ENCODE results near the gene FGF2. TPM values are rescaled to one million over a fixed set of nuclear protein-coding genes. Genes with fewer than 3 reads are reported as not detected.

The FGF2 gene
- polyA plus RNA-seq, 1 of the 3 experiments (the other 2 are of a cell fraction), result 11.1 TPM

- H3K9me2 ChIP-seq, result no peaks in the 10 kb centered on the region
- no peak for DNase-seq
- H3K9ac ChIP-seq, result no peak overlapping the region
- no peaks in the 10 kb centered on the region for H4K20me1 ChIP-seq (ENCODE audit: insufficient read depth)
- no peaks in the 10 kb centered on the region for H3K36me3 ChIP-seq (replicated peaks in 1 of 2; ENCODE audit: control insufficient read depth in 1 of 2, insufficient read depth in 2 of 2, low read length in 1 of 2)
- no peak overlapping the region for H3K27ac ChIP-seq (ENCODE audit: low read depth in 2 of 2, low read length in 1 of 2)
- H3K9me3 ChIP-seq, result no peaks in the 10 kb centered on the region
- H3K4me1 ChIP-seq (ENCODE audit: control insufficient read depth in 1 of 2, insufficient read depth in 2 of 2, low read depth in 1 of 2, low read length in 1 of 2), result no peaks in the 10 kb centered on the region
- ChIA-PET CTCF (no interaction called here), POLR2A (no interaction called here)
- H3K4me2 ChIP-seq, result no peak overlapping the region
- WGBS (ENCODE audit: low lambda C conversion rate), result 96% methylated on average over 2 of the region's 2 CpGs
- no peak overlapping the region for H3K4me3 ChIP-seq (ENCODE audit: low read depth in 2 of 2, low read length in 1 of 2)
- no peaks in the 10 kb centered on the region for H3K79me2 ChIP-seq (ENCODE audit: insufficient read depth)
- no peaks in the 10 kb centered on the region for H3K27me3 ChIP-seq (ENCODE audit: insufficient read depth)
- no peak overlapping the region for H2AFZ ChIP-seq (ENCODE audit: low read depth)
- TF ChIP-seq TAF1 (IDR thresholded peaks at IDR 0.05; ENCODE audit: borderline replicate concordance, low read depth, low read length) (no peak), POLR2AphosphoS5 (IDR thresholded peaks at IDR 0.05; ENCODE audit: low read depth, low read length) (no peak), IRF3 (IDR thresholded peaks at IDR 0.05; ENCODE audit: low read depth, low read length) (no peak), GATA2 (CRISPR knock-in tag; IDR thresholded peaks at IDR 0.05) (no peak)
- H3F3A ChIP-seq (replicated peaks; ENCODE audit: insufficient read depth), result peaks cover 10% of the 10 kb centered on the region
These were observed 12.2 kb upstream of the FGF2 start for GRCh38 chr4:122814426-122814825.

- H3K79me2 ChIP-seq (ENCODE audit: insufficient read depth), result no peaks in the 10 kb centered on the region
- H3K9ac ChIP-seq, result no peak overlapping the region
- WGBS (ENCODE audit: low lambda C conversion rate), result 96% methylated on average over 6 of the region's 6 CpGs
- ChIA-PET POLR2A (no interaction called here), CTCF (no interaction called here)
- H3K4me2 ChIP-seq, result no peak overlapping the region
- TF ChIP-seq RFX5 (IDR thresholded peaks at IDR 0.05; ENCODE audit: low read length) (no peak), ZBTB33 (IDR thresholded peaks at IDR 0.05; ENCODE audit: borderline replicate concordance, low read depth) (no peak), MAX (IDR thresholded peaks at IDR 0.05; ENCODE audit: low read depth) (no peak), NFIC (IDR thresholded peaks at IDR 0.05; ENCODE audit: borderline replicate concordance) (no peak), FOSL2 (IDR thresholded peaks at IDR 0.05; ENCODE audit: borderline replicate concordance, low read depth) (no peak), GABPA (IDR thresholded peaks at IDR 0.05; ENCODE audit: low read depth) (no peak), YY1 (IDR thresholded peaks at IDR 0.05; ENCODE audit: low read depth) (no peak), TEAD4 (IDR thresholded peaks at IDR 0.05; ENCODE audit: borderline replicate concordance, insufficient read depth) (no peak), USF1 (IDR thresholded peaks at IDR 0.05; ENCODE audit: borderline replicate concordance, low read depth) (no peak), USF2 (IDR thresholded peaks at IDR 0.05; ENCODE audit: borderline replicate concordance, low read depth, low read length) (no peak), NRF1 (IDR thresholded peaks at IDR 0.05; ENCODE audit: low read depth, low read length) (no peak), JUND (IDR thresholded peaks at IDR 0.05) (no peak), CHD2 (IDR thresholded peaks at IDR 0.05; ENCODE audit: low read length, partially characterized antibody) (no peak), REST (IDR thresholded peaks at IDR 0.05; ENCODE audit: low read depth, low read length) (no peak), GATA2 (CRISPR knock-in tag; IDR thresholded peaks at IDR 0.05) (no peak), RAD21 (IDR thresholded peaks at IDR 0.05; ENCODE audit: low read length) (no peak), FOXJ3 (CRISPR knock-in tag; IDR thresholded peaks at IDR 0.05) (no peak), POLR2AphosphoS5 (IDR thresholded peaks at IDR 0.05; ENCODE audit: low read depth, low read length) (no peak)
- H3K36me3 ChIP-seq (replicated peaks in 1 of 2; ENCODE audit: control insufficient read depth in 1 of 2, insufficient read depth in 2 of 2, low read length in 1 of 2), result no peaks in the 10 kb centered on the region
- no peak overlapping the region for H2AFZ ChIP-seq (ENCODE audit: low read depth)
- H3K9me3 ChIP-seq, result no peaks in the 10 kb centered on the region
- H3K27ac ChIP-seq (ENCODE audit: low read depth in 2 of 2, low read length in 1 of 2), result no peak overlapping the region
- H3K27me3 ChIP-seq (ENCODE audit: insufficient read depth), result no peaks in the 10 kb centered on the region
- no peak overlapping the region for H3K4me3 ChIP-seq (ENCODE audit: low read depth in 2 of 2, low read length in 1 of 2)
- peaks cover 10% of the 10 kb centered on the region for H3F3A ChIP-seq (replicated peaks; ENCODE audit: insufficient read depth)
- no peaks in the 10 kb centered on the region for H3K4me1 ChIP-seq (ENCODE audit: control insufficient read depth in 1 of 2, insufficient read depth in 2 of 2, low read depth in 1 of 2, low read length in 1 of 2)
- no peak for DNase-seq
- H3K9me2 ChIP-seq, result no peaks in the 10 kb centered on the region
- no peaks in the 10 kb centered on the region for H4K20me1 ChIP-seq (ENCODE audit: insufficient read depth)
These were observed 11.4 kb upstream of the FGF2 start for GRCh38 chr4:122815248-122815647.

Data from SK-N-SH (cell line).